HG02938 (cell line): ENCODE results near the gene DNAJC22.
A peak's percentile ranks its signal among the peaks of the same experiment; 100 is the strongest.

Source experiments
- ATAC-seq: cut with Tn5 transposase; IDR thresholded peaks from one replicate; pipeline ENCODE4 v1.9.1; 2021; ENCODE audit warnings: mild to moderate bottlenecking, moderate library complexity; ENCODE audit not compliant: unreplicated experiment

DNAJC22 gene

DNA sequence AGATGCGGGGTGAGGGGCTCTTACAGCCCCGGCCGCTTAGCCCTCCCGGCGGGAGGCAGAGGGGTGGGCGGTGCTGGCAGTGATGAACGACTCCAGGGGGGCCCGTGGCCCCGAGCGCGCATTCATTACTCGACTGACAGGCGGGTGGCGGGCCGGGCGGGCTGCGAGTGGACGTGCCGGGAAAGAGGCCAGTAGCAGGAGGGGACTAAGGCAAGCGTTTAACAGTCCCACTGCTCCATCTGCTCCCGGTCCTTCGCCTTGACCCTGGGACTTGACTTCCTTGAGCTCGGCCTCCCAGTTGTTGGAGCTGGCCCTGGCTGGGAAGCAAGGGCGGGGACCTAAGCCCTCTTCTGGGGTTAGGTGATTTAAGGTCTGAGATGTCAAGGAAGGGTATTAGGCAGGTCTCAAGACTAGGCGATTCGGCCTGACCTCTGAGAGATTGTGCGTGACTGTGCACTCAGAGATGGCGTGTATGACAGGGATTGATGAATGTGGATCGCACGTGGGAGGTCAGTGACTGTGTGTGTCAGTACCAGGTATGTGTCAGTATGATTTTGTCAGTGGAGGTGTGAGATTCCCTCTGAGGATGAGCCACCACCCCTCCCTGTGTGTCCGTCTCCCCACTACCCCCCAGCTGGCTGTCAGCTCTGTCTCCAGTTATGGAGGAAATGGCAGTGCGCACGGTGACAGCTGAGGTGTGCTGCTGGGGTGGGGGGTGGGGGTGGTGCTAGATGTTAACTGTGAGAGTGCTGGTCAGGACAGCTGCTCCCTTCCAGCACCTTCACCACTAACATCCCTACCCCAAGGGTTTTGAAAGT is 3.6 kb upstream of the DNAJC22 start:
- no peak for ATAC-seq

DNA sequence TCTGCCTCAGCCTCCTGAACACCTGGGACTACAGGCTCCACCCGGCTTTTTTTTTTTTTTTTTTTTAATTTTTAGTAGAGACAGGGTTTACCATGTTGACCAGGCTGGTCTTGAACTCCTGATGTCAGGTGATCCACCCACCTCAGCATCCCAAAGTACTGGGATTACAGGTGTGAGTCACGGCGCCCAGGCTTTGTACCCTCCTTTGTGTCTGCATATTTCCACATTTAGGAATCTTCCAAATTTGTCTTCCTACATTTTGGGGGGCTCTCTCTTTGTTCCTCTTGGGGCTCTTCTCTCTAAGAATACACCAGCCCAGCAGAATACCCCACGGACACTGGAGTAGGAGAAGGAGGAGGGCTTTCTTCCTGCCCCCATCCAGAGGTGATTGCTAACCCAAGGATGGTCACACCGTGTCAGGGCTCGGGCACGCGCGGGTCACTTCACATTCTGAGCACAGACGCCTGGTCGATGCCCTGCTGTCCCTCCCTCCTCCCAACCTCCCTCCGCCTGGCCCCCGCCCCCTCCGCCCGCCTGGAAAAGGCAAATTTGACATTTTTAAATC is 2.1 kb upstream of the DNAJC22 start:
- ATAC-seq: no peak

DNA sequence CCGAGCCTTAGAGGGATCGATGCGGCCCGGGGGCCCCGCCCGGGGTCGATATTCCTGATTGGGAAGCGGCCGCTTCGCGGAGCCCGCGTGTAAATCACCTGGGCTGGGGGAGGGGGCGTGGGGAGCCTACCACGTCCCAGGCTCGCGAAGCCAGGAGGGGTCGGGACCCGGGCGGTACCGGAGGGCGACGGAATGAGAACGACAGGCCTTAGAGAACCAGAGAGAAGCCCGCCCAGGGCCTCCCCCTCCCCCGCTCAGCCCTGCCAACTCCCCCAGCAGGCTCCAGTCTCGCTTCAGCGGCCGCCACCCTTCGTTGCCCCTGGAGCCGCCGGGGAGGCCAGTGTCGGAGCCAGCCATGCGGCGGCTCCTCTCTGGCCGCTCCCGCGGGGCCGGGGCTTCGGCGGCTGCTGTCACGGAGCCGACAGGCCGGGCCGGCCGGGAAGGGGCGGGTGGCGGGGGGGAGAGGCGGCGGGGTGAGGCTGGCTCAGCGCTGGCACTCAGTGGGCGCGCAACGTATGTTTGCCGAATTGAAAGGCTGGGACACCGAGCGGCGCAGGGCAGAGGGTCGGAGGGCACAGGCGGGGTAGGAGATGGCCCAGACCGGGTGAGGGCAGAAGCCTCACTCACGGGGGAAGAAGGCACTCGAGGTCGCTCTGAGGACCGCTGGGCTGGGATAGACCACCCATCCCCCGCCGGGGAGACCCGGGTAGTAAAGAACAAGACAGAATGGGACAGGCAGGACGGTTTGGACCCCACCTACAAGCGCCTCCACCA is 1.4 kb upstream of the DNAJC22 start:
- ATAC-seq: no peak

DNA sequence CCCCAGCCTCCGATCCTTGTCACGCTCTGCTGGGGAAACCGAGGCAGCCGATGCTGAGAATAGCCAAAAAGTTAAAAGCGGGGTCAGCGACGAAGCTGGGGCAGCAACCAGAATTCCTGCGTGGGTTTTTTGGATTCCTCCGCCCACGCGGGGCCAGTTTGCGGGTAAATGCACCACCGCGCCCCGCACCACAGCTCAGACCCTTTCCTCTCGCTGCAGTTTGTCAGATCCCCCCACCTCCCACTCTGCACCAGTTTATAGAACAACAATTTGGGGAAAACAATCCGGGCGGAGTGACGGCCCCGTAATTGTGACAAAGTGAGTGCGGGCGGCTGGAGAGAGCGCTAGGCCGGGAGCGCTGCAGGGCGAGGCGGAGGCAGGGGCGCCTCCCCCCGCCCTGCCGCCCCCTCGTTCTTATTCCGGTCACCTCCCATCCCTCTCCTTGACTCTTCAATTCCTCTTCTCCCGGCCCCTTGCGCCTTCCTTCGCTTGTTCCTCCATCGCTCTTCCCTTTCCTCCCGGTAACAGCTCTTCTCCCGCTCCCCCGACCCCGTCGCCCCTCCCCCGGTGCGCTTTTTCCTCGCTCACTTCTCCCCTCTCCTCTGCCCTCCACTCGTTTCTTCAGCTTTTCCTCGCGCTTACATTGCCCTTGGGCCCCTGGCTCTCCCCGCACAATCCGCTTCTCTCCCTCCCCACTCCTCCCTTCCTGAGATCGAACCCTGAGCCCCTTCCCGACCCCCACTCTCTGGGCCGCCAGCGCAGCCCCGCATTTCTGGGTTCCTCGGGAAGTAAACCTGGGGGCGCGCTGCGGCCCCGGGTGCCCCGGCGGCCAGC is 646 bp upstream of the DNAJC22 start:
- no peak for ATAC-seq

DNA sequence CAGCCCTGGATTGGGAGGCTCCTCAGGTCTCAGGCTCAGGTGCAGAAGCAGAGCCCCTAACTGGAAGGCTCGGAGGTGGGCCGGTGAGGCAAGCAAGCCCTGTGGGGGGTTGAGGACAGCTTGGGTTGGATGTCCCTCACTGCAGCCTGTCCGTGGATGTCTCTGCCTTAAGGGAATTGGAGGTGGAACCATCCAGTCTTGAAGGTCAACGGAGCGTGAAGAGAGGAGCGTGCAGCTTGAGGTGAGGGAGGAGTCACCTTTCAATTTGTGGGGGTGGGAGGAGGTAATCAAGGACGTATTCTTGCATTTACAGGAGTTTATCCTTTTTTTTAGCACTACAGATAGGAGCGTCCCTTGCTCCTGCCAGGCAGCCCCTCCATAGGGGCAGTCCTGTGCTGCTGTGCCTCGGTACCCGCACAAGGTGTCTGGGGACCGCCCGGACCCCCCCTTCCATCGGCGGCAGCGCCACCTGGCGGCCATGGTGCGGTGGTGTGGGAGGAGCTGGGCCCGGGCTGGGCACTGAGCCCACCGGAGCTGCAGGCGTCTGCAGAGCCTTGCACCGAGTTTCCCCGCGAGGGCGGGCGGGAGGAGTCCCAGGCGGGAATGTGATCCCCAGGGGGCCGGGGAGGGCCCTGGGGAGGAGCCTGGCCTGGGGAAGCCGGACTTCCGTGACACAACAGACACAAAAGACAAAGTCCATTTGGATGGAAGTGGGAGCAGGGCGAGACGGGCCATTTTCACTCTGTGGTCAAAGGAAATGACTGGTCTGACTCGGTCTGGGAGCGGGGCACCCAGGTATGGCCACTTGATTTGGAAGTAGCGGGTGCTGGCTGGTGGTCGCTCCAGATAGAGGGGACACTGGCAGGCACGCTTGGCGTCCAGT is 864 bp downstream of the DNAJC22 start:
- no peak for ATAC-seq

DNA sequence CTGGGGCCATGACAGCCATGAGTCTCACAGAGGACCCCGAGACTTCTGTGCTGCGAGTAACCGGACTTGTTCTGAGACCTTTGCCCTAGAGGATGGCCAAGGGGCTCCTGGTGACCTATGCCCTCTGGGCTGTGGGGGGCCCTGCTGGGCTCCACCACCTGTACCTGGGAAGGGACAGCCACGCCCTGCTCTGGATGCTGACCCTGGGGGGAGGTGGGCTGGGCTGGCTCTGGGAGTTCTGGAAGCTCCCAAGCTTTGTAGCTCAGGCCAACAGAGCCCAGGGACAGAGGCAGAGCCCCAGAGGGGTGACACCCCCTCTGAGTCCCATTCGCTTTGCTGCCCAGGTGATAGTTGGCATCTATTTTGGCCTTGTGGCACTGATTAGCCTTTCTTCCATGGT is 2.1 kb downstream of the DNAJC22 start:
- no peak for ATAC-seq

DNA sequence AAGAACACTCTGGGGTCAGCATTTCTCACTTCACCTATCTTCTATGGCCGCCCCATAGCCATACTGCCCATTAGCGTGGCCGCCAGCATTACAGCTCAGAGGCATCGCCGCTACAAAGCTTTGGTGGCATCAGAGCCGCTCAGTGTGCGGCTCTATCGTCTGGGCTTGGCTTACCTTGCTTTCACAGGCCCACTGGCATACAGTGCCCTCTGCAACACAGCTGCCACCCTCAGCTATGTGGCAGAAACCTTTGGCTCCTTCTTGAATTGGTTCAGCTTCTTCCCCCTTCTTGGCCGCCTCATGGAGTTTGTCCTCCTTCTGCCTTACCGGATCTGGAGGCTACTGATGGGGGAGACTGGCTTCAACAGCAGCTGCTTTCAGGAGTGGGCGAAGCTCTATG is 2.6 kb downstream of the DNAJC22 start:
- ATAC-seq: no peak

DNA sequence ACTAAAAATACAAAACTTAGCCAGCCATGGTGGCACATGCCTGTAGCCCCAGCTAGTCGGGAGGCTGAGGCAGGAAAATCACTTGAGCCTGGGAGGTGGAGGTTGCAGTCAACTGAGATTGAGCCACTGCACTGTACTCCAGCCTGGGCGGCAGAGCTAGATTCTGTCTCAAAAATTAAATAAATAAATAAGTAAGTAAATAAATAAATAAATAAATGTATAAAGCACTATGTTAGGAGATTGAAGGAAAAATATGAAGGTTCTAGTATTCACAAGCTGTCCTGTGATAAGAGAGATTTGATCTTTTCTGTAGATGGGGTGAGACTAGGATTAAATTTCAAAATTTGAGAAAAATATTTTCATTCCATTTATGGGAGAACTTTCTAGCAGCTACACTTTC is 5.7 kb downstream of the DNAJC22 start:
- ATAC-seq: no peak

DNA sequence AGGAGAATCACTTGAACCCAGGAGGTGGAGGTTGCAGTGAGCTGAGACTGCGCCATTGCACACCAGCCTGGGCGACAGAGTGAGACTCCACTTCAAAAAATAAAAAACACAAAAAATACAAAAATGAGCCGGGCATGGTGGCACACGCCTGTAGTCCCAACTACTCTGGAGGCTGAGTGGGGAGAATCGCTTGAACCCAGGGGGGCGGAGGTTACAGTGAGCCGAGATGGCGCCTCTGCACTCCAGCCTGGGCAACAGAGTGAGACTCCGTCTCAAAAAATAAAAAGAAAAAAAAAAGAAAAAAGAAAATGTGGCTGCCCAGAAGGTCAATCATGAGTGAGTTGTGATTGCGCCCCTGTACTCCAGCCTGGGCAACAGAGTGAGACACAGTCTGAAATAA is 9.2 kb downstream of the DNAJC22 start:
- no peak for ATAC-seq

DNA sequence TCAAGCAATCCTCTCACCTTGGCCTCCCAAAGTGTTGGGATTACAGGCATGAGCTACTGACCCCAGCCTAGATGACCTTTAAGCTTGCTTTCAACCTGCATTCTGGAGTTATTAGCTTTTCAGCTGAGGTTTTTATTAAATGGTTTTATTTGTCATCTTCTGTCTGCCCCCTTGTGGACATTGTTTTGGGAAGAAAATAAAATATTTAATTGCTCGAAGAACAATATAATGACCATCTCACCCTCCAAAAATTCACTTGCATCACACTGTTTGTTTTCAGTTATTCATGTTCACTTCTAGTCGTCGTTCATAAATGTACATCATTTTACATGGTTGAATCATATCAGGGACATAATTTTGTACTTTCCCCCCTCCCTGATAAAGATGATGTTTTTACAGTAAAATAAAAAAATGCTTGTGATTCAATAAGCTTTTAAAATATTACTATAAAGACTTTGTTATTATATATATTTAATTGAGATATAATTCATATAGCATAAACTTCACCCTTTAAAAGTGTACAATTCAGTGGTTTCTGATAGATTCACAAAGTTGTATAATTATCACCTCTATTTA is 10.5 kb downstream of the DNAJC22 start:
- no peak for ATAC-seq

DNA sequence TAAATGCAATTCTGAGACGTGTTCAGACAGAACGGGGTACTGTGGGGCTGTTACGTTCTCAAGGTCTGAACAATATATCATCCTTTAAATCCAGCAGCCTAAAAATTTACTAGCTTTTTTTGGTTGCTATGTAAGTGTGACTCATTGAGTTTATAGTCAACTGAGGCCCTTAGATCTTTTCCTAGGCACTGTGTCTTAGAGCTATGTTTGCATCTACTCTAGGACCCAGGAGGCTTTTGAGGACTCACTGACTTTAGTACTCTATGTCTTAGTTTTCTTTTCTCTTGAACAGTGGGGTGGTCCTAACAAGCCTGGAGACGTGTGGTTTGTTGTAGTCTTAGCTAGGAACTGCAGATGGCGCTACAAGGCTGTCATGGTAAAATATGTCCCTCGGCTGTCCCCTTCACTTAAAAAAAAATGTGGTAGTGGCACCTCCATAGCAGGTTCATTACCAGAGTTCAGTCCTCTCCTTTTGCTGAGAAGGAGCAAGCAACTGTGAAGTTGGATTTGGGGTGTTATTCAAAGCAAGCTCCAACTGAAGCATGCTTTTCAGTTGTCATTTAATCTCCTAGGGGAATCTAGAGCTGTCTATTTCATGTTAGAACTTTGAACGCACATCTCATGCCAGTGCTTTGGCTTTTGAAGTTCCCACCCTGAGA is 11.9 kb downstream of the DNAJC22 start:
- ATAC-seq: no peak

DNA sequence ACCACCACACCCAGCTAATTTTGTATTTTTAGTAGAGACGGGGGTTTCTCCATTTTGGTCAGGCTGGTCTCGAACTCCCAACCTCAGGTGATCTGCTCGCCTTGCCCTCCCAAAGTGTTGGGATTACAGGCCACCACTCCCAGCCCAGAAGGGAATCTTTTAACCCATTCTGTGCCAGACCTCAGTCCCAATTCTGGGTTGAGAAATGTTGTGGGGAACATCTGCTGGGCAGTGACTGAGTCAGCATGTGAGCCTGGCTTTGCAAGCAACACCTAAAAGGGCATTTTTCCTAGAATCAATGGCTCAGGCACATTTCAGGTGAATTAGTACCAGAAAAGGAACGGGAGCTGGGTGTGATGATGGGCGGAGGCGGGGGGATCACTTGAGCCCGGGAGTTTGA is 13.0 kb downstream of the DNAJC22 start:
- no peak for ATAC-seq

DNA sequence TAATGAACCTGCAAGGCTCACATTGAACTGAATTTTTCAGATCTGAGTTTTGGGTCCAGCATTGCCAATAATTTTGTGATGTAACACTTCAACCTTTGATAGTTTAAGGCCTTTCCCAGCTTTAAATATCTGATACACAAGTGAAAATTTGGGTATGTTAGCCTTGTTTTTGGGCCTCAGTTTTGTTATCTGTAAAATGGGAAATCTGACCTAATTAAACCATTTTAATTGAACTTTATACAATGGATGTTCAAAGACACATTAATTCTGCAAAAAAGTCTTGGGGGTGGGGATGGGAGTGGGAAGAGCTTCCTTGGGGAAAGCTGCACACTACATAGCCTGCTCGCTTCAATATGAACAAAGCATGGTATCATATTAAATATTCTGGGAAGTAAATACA is 15.4 kb downstream of the DNAJC22 start:
- ATAC-seq: no peak

DNA sequence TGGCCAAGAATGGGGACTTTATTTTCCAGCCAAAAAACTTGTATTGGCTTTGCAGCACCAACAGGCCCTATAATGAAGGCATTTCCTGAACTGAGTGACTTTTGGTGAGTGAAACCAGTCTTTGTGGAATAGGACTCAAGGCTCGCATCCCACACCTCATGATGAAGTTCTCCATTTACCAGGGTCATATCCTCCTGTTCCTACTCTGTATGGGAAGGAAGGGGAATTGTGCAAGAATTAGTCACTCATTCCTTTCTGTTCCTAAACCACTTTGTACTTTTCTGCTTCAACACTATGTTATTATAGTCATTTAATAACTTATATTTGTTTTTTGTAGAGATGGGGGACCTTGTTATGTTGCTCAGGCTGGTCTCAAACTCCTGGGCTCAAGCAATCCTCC is 18.3 kb downstream of the DNAJC22 start:
- ATAC-seq: no peak

DNA sequence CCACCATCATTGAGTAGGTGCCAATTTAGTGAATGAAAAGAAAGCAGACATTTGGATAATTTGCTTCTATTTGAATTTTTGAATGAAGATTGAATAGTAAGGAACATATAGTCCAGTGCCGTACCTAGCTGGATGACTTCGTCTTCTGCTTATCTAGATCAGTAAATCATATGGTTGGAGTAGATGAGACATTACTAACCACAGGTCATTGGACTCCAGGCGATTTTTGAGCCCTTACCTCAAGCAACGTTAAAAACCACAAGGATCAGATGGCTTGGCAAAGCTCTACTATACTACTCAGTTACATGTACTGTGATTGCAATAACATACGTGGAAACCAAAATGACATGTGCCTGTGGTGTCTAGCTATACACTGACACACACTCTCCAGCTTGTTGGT is 18.9 kb downstream of the DNAJC22 start:
- no peak for ATAC-seq

DNA sequence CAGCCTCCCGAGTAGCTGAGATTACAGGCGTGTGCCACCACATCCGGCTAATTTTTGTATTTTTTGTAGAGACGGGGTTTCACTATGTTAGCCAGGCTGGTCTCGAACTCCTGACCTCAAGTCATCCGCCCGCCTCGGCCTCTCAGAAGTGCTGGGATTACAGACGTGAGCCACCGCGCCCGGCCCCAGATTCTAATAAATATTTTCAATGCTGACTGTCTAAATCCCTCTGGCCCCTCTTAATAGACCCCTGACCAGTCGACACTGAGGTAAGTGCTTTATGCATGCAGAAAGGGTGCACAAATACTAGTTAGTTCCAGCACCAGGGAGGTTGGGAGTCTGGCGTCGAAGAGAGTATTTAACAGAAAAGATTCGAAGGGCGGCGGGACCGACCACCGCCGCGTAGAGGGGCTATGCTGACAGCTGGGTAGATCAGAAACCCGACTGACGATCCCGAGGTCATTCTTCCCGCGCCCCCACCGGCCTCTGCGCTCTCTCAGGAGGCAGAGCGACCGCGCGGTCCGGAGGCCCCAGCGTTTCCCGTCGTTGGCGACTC is 19.5 kb downstream of the DNAJC22 start:
- no peak for ATAC-seq

DNA sequence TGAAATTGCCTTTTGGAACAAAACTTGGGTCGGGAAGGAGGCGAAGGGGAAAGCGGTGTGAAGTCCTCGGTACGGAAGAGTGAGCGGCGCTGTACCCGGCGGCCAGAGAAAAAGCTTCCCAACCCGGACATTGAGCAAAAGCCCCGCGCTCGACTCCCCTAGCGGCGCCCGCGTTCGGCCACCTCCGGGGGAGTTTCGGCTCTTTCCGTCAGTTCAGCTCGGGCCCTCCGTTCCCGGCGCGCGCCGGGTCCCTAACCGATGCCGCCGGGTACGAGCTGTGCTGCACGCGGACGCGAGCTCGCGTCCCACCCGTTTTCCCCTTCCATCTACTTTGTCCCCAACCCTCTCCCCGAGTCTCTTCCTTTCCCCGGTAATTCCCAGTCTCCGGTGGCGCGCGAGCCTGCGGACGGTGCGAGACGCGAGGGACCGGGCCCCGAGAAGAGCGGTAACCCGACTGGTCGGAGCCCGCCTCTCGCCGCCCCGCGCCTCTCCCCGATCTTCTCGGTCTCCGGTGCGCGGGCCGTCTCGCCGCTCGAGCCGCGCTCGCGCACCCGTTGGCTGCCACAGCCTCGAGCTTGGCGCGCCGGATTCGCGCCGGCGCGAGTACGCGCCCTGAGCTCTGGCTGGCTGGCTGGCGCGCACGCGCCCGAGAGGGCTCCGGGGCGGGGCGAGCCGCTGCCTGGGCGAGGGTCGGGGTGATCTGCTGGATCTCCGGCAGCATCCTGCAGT is 20.1 kb downstream of the DNAJC22 start:
- peak; percentile 57 for ATAC-seq
